Measurements from ENCODE around the gene NDUFB2. TPM values are rescaled to one million over a fixed set of nuclear protein-coding genes. Genes with fewer than 3 reads are reported as not detected.
"Not testable (repeated sequence)": the region's sequence is repeated elsewhere in the genome, so short reads cannot be mapped to it uniquely, and the experiment has no call there.

The NDUFB2 gene
- total RNA-seq, 2 donors from 2014 or later, result 180 to 202 TPM

- H3K9ac ChIP-seq (ENCODE audit: extremely low read depth, low read length, poor library complexity, severe bottlenecking), result no peak overlapping the region
- Mint-ChIP-seq H3K9me3 (no peaks in the 10 kb centered on the region), H3K36me3 (ENCODE audit: low read depth) (peaks cover 51% of the 10 kb centered on the region), H3K4me3 (no peak overlapping the region), H3K4me1 (peaks cover 4% of the 10 kb centered on the region), H3K27ac (no peak overlapping the region), H3K27me3 (ENCODE audit: insufficient read depth) (no peaks in the 10 kb centered on the region)
- no peaks in the 10 kb centered on the region for H3K9me3 ChIP-seq (ENCODE audit: control insufficient read depth, low read length)
- no peak overlapping the region for H3K4me3 ChIP-seq (ENCODE audit: low read length)
- no peak overlapping the region for H3K27ac ChIP-seq (ENCODE audit: low read depth, low read length)
- H3K36me3 ChIP-seq (ENCODE audit: control insufficient read depth, insufficient read depth, low read length), result peaks cover 32% of the 10 kb centered on the region
- DNase-seq, result no peak
- H3K4me1 ChIP-seq (ENCODE audit: control insufficient read depth, insufficient read depth, low read length), result no peaks in the 10 kb centered on the region
- H3K27me3 ChIP-seq (ENCODE audit: control insufficient read depth, insufficient read depth, low read length, poor library complexity, severe bottlenecking), result no peaks in the 10 kb centered on the region
- 91 to 100% methylated on average over 2 of the region's 2 CpGs for WGBS, 2 experiments (ENCODE audit: insufficient coverage in 1 of 2, insufficient read length in 1 of 2)
- TF ChIP-seq CTCF (conservative IDR thresholded peaks at IDR 0.05), result no peak
Measured at GRCh38 chr7:140734729-140735128, 38.2 kb downstream of the NDUFB2 start.

GRCh38 chr7:140738280-140738679 is 41.8 kb downstream of the NDUFB2 start:
- no peak for DNase-seq
- TF ChIP-seq CTCF (conservative IDR thresholded peaks at IDR 0.05), result no peak
- Histone ChIP-seq H3K4me1 (ENCODE audit: control insufficient read depth, insufficient read depth, low read length) (no peaks in the 10 kb centered on the region), H3K9ac (ENCODE audit: extremely low read depth, low read length, poor library complexity, severe bottlenecking) (no peak overlapping the region), H3K36me3 (ENCODE audit: control insufficient read depth, insufficient read depth, low read length) (peaks cover 27% of the 10 kb centered on the region), H3K9me3 (ENCODE audit: control insufficient read depth, low read length) (no peaks in the 10 kb centered on the region), H3K4me3 (ENCODE audit: low read length) (no peak overlapping the region), H3K27me3 (ENCODE audit: control insufficient read depth, insufficient read depth, low read length, poor library complexity, severe bottlenecking) (no peaks in the 10 kb centered on the region), H3K27ac (ENCODE audit: low read depth, low read length) (no peak overlapping the region)
- no peak overlapping the region for H3K27ac Mint-ChIP-seq
- H3K4me1 Mint-ChIP-seq, result peaks cover 7% of the 10 kb centered on the region
- no peak overlapping the region for H3K4me3 Mint-ChIP-seq
- H3K27me3 Mint-ChIP-seq (ENCODE audit: insufficient read depth), result no peaks in the 10 kb centered on the region
- H3K9me3 Mint-ChIP-seq, result no peaks in the 10 kb centered on the region
- peaks cover 39% of the 10 kb centered on the region for H3K36me3 Mint-ChIP-seq (ENCODE audit: low read depth)

GRCh38 chr7:140743255-140743654 is 46.7 kb downstream of the NDUFB2 start:
- not testable (repeated sequence) for H3K27me3 Mint-ChIP-seq (ENCODE audit: insufficient read depth); DNase-seq; H3K27ac ChIP-seq (ENCODE audit: low read depth, low read length); H3K9ac ChIP-seq (ENCODE audit: extremely low read depth, low read length, poor library complexity, severe bottlenecking); H3K4me3 ChIP-seq (ENCODE audit: low read length); H3K4me1 ChIP-seq (ENCODE audit: control insufficient read depth, insufficient read depth, low read length); H3K4me3 Mint-ChIP-seq; H3K4me1 Mint-ChIP-seq; H3K9me3 Mint-ChIP-seq; H3K27ac Mint-ChIP-seq; H3K9me3 ChIP-seq (ENCODE audit: control insufficient read depth, low read length); H3K27me3 ChIP-seq (ENCODE audit: control insufficient read depth, insufficient read depth, low read length, poor library complexity, severe bottlenecking)
- H3K36me3 ChIP-seq (ENCODE audit: control insufficient read depth, insufficient read depth, low read length), result peaks cover 29% of the 10 kb centered on the region
- WGBS, 2 experiments (ENCODE audit: insufficient coverage in 1 of 2, insufficient read length in 1 of 2), result no CpG with 5 or more reads among the region's 4 CpGs
- H3K36me3 Mint-ChIP-seq (ENCODE audit: low read depth), result peaks cover 40% of the 10 kb centered on the region

- no peak overlapping the region for H3K4me3 Mint-ChIP-seq
- Histone ChIP-seq H3K36me3 (ENCODE audit: control insufficient read depth, insufficient read depth, low read length) (peaks cover 33% of the 10 kb centered on the region), H3K27ac (ENCODE audit: low read depth, low read length) (no peak overlapping the region), H3K4me1 (ENCODE audit: control insufficient read depth, insufficient read depth, low read length) (no peaks in the 10 kb centered on the region), H3K4me3 (ENCODE audit: low read length) (no peak overlapping the region), H3K9me3 (ENCODE audit: control insufficient read depth, low read length) (no peaks in the 10 kb centered on the region), H3K9ac (ENCODE audit: extremely low read depth, low read length, poor library complexity, severe bottlenecking) (no peak overlapping the region), H3K27me3 (ENCODE audit: control insufficient read depth, insufficient read depth, low read length, poor library complexity, severe bottlenecking) (no peaks in the 10 kb centered on the region)
- no peaks in the 10 kb centered on the region for H3K9me3 Mint-ChIP-seq
- H3K27ac Mint-ChIP-seq, result no peak overlapping the region
- H3K27me3 Mint-ChIP-seq (ENCODE audit: insufficient read depth), result no peaks in the 10 kb centered on the region
- TF ChIP-seq CTCF (conservative IDR thresholded peaks at IDR 0.05), result no peak
- peaks cover 9% of the 10 kb centered on the region for H3K4me1 Mint-ChIP-seq
- WGBS, 2 experiments (ENCODE audit: insufficient coverage in 1 of 2, insufficient read length in 1 of 2), result 88 to 100% methylated on average over 2 of the region's 2 CpGs
- no peak for DNase-seq
- peaks cover 35% of the 10 kb centered on the region for H3K36me3 Mint-ChIP-seq (ENCODE audit: low read depth)
Measured at GRCh38 chr7:140744005-140744404, 47.5 kb downstream of the NDUFB2 start.

All from endodermal cell (in vitro differentiated cells).